SW480 (cell line): ENCODE results near the gene KRT34.
"Not testable (repeated sequence)": the region's sequence is repeated elsewhere in the genome, so short reads cannot be mapped to it uniquely, and the experiment has no call there.

Experiments used
- DNase-seq: peaks from one replicate; pipeline ENCODE4 v3.0.0-alpha.2; 2016; ENCODE audit warnings: low spot score

KRT34 gene

DNA sequence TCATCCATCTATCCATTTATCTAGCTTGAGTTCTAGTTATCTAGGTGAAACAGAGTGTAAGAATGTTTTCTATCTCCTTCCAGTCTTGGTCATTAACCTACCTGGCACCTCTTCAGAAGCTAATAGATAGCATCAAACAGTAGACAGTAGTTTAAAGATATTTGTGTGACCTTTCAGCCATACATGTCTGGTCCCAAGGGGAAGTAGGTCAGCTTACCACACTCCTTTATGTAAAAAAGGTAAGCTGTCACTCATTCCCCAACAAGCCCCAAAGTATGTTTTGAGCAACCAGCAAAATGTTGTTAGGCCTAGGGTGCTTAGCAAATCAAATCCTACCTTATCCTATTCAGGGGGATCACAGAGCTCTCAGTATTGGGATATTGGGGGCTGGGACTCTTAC, 16.0 kb downstream of the KRT34 start:
- DNase-seq, result no peak

DNA sequence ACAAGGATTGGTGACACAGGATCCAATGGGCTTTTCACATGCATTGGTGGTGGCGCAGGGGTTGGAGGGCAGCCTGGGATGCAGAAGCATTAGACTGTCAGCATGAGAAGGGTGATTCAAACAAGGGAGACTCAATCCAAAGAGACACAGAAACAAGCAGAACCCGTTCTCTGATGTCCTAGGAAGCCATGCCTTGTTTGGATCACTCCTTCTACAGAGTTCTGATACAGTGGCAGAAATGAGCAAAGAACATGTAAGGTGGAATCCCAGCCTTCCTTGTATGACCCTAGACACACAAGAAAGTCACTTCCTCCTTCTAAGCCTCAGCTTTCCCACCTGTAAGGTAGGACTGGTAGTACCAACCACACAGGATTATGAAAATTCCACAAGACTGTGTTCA, 18.2 kb downstream of the KRT34 start:
- no peak for DNase-seq

GRCh38 chr17:41360296-41360995, 21.7 kb downstream of the KRT34 start:
- DNase-seq, result no peak

DNA sequence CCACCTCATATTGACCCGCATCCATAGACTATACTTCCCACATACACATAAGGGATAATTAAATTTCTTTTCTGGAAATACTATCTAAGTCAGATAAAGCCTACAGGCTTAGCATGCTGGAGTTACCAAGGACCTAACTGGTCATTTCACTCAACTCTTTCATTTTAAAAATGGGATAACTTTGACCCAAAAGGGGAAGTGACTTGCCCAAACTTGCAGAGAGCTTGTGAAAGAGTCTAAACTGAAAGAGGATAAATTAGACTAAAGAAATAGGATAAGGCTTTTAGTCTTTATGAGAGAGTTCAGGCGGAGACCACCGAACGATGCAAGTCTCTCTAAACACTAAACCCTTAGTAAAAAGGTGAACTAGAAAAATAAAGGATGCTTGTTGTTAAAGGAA, 27.6 kb downstream of the KRT34 start:
- no peak for DNase-seq

- no peak for DNase-seq
Measured at GRCh38 chr17:41352597-41353366, 29.3 kb downstream of the KRT34 start.

DNA sequence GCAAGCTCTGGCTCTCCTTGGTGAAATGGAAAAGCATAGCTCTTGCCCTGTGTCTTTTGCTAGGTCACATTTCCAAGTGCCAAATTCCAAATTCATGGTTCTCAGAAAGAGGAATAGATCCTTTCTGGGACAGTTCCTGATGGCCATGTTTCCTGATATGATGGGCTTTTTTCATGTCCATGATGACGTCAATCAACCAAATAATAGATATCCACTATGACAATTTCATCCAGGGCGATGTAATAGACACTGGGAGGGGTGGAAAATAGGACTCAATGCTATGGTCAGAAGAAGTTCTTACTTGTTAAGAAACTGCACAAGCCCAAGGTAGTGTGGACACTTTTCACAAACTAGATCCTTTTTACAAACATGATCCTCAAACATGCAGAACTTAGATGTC, 30.9 kb downstream of the KRT34 start:
- DNase-seq, result no peak

DNA sequence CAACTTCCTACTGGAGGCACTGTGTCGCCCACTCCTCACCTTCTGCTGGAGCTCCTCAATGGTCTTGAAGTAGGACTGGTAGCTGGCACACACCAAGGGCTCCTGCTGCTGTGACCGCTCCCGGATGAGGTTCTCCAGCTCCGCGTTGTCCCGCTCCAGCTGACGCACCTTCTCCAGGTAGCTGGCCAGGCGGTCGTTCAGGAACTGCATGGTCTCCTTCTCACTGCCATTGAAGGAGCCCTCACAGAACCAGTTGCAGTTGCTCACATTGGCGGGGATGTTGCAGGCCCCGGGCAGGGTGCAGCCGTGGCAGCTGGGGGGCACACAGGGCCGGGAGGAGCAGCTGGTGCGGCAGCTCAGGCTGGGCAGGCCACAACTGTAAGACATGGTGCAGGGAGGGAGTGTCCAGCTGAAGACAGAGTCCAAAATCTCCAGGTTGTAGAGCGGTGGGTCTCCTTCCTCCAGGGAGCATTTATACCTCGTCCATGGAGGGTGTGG, 31.7 kb downstream of the KRT34 start, which contains the start of gene KRT33A:
KRT33A (minus strand) TSS at position 448 of the 498 bp plus-strand sequence; CDS start at position 387, 61 bp downstream.
- DNase-seq, result not testable (repeated sequence)

- DNase-seq, result no peak
Measured at GRCh38 chr17:41347869-41348760, 34.0 kb downstream of the KRT34 start.

DNA sequence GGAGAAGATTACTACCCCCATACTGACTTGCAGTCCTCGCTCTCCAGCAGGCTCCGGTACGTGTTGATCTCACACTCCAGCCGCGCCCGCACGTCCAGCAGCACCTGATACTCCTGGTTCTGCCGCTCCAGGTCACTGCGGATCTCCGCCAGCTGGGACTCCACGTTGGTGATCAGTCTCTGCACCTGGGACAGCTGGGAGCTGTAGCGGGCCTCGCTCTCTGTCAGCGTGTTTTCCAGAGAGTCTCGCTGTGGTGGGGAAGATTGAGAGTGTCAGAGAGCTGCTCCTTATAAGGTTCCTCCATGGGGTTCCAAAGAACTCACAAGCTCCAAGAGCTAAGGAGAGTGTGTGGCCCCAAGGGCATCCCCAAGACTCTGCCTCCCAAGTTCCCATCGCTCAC, 35.7 kb downstream of the KRT34 start:
- DNase-seq, result not testable (repeated sequence)

GRCh38 chr17:41345992-41346391, 36.1 kb downstream of the KRT34 start:
- DNase-seq, result no peak

DNA sequence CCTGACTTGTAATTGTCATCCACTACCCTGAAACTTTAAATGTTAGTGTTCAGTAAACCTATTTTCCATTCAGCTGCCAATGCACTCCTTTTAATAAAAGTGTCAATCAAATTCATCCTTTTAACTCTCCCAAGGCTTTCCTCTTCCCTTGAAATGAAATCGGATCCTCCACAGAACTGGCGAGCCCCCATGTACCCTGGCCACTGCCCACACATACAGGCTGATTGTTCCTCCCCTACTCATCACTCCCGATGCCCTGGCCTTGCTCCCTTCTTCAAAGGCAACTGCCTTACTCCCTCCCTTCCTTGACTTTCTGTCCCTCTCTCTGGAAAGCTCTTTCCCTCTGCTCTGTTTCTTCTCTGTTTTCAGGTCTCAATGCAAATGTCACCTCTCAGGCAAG, 39.1 kb downstream of the KRT34 start:
- DNase-seq, result no peak

DNA sequence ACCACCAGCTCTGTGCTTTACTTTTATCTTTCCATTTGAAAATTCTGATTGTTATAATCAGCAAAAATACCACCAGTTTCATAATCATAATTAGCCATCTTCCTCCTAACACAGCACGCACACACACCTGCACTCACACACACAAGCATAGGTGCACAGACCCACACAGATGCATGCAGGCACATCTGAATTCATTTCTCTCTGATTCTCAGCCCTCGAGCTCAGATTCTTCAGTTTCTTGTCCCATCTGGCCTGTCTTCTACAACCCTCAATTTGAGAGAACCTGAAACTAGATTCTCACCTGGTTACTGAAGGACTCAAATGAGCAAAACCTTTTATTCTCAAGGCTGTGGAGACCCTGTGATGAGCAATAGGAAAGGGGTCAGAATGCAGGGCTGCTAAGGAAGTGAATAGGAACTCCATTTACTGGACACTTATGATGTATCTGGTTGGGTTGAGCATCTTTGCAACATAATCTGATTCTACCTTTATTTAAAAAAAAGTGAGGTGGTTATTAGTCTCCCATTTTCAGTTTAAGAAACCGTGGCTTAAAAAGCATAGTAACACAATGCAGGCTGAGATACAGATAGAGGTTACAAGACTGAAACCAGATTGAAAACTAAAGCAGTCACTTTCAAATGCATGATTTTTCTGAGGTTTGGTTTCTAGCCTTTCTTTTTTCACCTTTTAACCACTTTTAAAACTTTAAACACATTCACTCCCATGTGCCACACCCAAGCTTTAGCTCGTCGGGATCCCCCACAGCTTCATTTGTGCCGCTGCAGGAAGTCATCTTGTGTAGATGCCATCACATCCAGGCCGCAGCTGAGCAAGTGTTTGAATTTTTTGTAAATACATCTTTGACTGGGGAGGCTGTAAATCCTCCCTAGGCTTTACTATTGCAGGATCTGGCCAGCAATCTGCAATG, 40.9 kb downstream of the KRT34 start:
- DNase-seq, result no peak

DNA sequence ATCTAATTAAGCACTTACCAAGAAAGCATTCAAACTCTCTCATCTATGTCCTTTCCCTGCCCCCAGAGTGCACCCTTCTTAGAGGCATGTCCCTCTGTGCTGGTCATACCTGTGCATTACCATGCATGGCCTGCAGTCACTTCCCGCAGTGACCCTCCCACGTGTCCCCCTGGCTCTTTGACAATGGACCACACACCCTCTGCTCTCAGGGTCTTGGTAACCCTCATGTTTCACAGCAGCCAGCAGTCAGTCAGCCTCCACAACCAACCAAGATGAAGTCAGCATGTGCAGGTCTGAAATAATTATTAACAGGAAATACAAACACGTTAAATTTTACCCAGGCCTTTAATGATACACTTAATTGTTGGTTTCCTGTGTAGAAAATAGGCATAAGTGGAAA, 41.6 kb downstream of the KRT34 start:
- no peak for DNase-seq

DNA sequence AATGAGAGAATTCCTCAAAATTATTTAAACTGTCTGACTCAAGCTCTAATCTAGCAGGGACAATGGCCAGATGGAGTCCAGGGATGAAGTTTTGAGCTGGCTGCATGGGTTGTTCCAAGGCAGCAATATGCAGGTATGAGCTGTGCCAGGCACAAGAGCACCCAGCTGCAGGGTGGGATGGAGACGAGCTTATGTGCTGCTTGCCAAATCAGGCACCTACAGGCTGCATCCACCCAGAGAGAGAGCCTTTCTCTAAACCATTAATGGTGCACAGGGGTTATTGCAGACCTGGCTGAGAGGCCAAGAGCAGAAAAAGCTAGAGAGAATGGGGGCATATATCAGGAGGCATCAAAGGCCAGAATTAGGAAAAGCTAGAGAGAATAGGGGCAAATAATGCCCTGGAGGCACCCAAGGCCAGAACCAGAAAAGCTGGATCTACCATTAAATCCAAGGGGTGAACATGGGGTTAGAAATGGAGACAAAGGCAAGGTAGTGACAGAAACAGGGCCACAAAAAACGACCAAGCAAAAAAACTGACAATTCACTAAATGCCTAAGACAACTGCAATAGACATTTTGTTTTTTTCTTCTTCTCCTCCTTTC, 42.4 kb downstream of the KRT34 start:
- DNase-seq, result no peak

DNA sequence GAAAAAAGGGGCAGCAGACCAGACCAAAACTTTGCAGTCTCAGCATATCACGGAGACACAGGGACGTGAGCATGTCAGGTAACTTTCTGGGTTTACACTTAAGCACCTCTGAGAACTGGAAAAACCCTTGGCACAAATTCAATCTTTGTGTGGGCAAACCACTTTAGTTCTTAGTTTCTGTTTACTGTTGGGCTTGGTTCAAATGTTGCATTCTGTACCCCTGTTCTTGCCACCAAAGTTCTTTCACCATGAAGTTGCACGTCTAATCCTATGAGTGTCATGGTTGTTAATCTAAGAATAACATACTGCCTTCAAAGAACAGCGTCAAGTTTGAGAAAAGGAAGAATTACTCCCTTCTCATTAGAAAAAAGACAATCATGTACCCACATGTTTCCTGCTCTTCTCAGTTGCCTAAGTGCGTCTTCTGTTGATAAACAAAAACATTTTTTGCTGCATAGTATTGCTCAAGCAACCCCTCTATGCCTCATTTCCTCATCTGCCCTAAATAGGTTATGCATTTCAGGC, 43.1 kb downstream of the KRT34 start:
- DNase-seq, result no peak

GRCh38 chr17:41335747-41336146, 46.4 kb downstream of the KRT34 start:
- no peak for DNase-seq

DNA sequence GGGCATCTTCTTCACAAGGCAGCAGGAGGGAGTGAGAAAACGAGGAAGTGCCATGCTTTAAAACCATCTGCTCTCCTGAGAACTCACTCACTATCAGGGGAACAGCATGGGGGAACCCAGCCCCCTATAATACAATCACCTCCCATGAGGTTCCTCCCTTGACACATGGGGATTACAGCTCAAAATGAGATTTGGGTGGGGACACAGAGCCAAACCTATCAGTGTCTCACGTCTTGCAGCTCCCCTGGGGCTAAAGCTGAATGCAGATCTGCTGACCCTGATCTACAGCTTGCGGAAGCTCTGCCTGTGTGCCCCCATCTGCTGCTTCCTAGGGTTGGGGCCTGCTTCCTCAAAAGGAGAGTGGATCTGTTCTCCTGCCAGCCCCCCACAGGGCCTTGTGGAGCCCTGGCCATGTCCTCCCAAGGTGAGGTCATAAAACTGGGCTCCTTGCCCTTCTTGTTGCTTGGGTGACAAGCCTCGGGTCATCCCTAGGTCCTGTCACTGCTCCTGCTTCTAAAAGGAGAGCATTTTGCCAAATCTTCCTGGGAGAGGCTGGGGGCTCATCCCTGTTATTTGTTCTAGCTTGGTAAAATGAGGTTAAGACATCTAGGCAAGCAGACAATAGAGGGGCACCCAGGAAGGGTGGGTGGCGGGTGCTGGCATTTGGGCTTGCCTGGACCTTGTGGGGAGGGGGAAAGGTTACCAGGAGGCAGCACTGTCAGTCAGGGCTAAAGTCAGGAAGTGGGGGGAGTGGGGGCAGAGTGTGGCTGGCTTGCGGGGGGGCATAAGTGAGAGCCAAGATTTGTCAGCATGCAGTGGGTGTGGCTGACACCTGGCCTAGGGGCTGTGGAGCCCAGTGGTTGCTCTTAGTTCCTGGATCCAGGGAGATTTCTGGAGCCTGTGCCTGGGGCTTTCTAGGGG, 47.5 kb downstream of the KRT34 start:
- no peak for DNase-seq

GRCh38 chr17:41333836-41334235, 48.3 kb downstream of the KRT34 start:
- DNase-seq, result no peak

DNA sequence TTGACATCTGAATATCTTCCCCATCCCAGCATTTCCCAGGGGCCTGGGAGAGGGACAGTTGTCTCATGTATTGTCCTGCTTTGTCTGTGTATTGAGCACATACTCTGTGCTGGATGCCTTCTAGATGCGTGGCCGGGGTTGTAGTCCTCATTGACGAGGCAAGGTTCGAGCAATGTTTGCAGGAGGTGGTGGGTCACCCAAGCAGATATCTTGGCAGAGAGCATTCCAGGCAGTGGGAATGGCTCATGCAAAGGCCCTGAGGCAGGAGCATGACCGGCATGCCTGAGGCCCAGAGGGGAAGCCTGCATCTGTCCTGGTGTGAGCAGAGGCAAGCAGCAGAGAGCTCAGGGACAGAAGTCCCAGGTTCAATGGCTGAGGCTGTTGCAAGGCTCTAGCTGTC, 49.0 kb downstream of the KRT34 start:
- no peak for DNase-seq
